OCI-LY7 (cell line): Measurements from ENCODE around the gene LILRB3. TPM values are rescaled to one million over a fixed set of nuclear protein-coding genes. Genes with fewer than 3 reads are reported as not detected.
A peak's percentile ranks its signal among the peaks of the same experiment; 100 is the strongest.
"Not testable (repeated sequence)": the region's sequence is repeated elsewhere in the genome, so short reads cannot be mapped to it uniquely, and the experiment has no call there.

Experiments
- BruUV-seq: library from RNA; stranded (reverse); fragments of 400-500 nt; replicated peaks from 2 replicates; lab custom pipeline; 2021; lab: Mats Ljungman, UMichigan
- CTCF ChIA-PET: fragments of 300-600 bp; sonication (Branson Sonifier 250); formaldehyde crosslinking; loops from one replicate; lab custom pipeline; 2022; ENCODE audit warnings: antibody characterized with exemption; ENCODE audit not compliant: unreplicated experiment; lab: Charles Lee
- POLR2A ChIA-PET: fragments of 300-600 bp; sonication (Branson Sonifier 250); formaldehyde crosslinking; loops from one replicate; lab custom pipeline; 2022; ENCODE audit warnings: antibody characterized with exemption; lab: Charles Lee
- DNase-seq: peaks from one replicate; pipeline ENCODE4 v3.0.0-alpha.2; 2015; ENCODE audit warnings: low spot score
- H2AFZ ChIP-seq: fragments of 200-600 bp; sonication (generic), shearing (Covaris generic); 2 replicates; pipeline ENCODE4 v1.6.1; 2014; ENCODE audit warnings: mild to moderate bottlenecking, antibody characterized with exemption, low read length, moderate library complexity
- H3K27ac ChIP-seq: fragments of 200-600 bp; sonication (generic); 2 replicates; pipeline ENCODE4 v1.5.1; 2014; ENCODE audit warnings: mixed run types, low read depth, mild to moderate bottlenecking, moderate library complexity, low read length, inconsistent platforms; ENCODE audit not compliant: poor library complexity, severe bottlenecking
- H3K36me3 ChIP-seq: fragments of 200-600 bp; sonication (generic); 2 replicates; pipeline ENCODE4 v1.6.1; 2014; ENCODE audit warnings: mild to moderate bottlenecking, antibody characterized with exemption, low read length, moderate library complexity, mixed read lengths; ENCODE audit not compliant: insufficient read depth
- H3K4me1 ChIP-seq: fragments of 200-600 bp; sonication (generic); 2 replicates; pipeline ENCODE4 v1.5.1; 2014; ENCODE audit warnings: mild to moderate bottlenecking, low read length; ENCODE audit not compliant: insufficient read depth, poor library complexity, severe bottlenecking
- H3K4me2 ChIP-seq: fragments of 200-600 bp; sonication (generic); 2 replicates; pipeline ENCODE4 v1.6.1; 2014; ENCODE audit warnings: mild to moderate bottlenecking, low read length
- H3K4me3 ChIP-seq: fragments of 200-600 bp; sonication (generic); 2 replicates; pipeline ENCODE4 v1.5.1; 2014; ENCODE audit warnings: mild to moderate bottlenecking, low read depth, low read length; ENCODE audit not compliant: poor library complexity, severe bottlenecking
- H3K79me2 ChIP-seq: fragments of 200-600 bp; sonication (generic); 2 replicates; pipeline ENCODE4 v1.6.1; 2016; ENCODE audit warnings: low read depth, mild to moderate bottlenecking, low read length, moderate library complexity, mixed read lengths; ENCODE audit not compliant: insufficient read depth
- H3K9me2 ChIP-seq: fragments of 200-600 bp; sonication (generic); 2 replicates; pipeline ENCODE4 v1.6.1; 2016; ENCODE audit warnings: mild to moderate bottlenecking, low read length, mixed read lengths; ENCODE audit not compliant: insufficient read depth
- H3K9me3 ChIP-seq: fragments of 200-600 bp; sonication (generic); 2 replicates; pipeline ENCODE4 v1.6.1; 2014; ENCODE audit warnings: mild to moderate bottlenecking, mixed run types, low read length, mixed read lengths
- H4K20me1 ChIP-seq: fragments of 200-600 bp; sonication (generic); 2 replicates; pipeline ENCODE4 v1.6.1; 2014; ENCODE audit warnings: mild to moderate bottlenecking, antibody characterized with exemption, low read length, moderate library complexity, mixed read lengths; ENCODE audit not compliant: insufficient read depth
- CTCF ChIP-seq: fragments of 200-600 bp; sonication (generic); conservative IDR thresholded peaks from 2 replicates; pipeline ENCODE4 v1.5.1; 2014; ENCODE audit warnings: mild to moderate bottlenecking, antibody characterized with exemption, low read length, moderate library complexity, mixed read lengths
- EZH2phosphoT487 ChIP-seq: fragments of 200-600 bp; sonication (generic); IDR thresholded peaks from 2 replicates; pipeline ENCODE4 v1.6.1; 2018; ENCODE audit warnings: low read depth, borderline replicate concordance, mild to moderate bottlenecking, mixed run types, antibody characterized with exemption, low read length, moderate library complexity, mixed read lengths
- intact Hi-C: fragments of 100-400 bp; cut with micrococcal nuclease; formaldehyde crosslinking; loops from one replicate; pipeline ENCODE4 v1.10.0; 2022; ENCODE audit not compliant: unreplicated experiment
- total RNA-seq, 2 experiments: library from RNA; depleted of rRNA in 1 of 2; stranded (reverse); fragments of >200 nt in 1 of 2; shearing (Covaris generic) in 1 of 2; gene quantifications; 2 replicates each; pipeline ENCODE4 v1.2.3, GENCODE V29; 2014 to 2022

Gene LILRB3
- total RNA-seq, 2 experiments from 2014 or later = not detected

DNA sequence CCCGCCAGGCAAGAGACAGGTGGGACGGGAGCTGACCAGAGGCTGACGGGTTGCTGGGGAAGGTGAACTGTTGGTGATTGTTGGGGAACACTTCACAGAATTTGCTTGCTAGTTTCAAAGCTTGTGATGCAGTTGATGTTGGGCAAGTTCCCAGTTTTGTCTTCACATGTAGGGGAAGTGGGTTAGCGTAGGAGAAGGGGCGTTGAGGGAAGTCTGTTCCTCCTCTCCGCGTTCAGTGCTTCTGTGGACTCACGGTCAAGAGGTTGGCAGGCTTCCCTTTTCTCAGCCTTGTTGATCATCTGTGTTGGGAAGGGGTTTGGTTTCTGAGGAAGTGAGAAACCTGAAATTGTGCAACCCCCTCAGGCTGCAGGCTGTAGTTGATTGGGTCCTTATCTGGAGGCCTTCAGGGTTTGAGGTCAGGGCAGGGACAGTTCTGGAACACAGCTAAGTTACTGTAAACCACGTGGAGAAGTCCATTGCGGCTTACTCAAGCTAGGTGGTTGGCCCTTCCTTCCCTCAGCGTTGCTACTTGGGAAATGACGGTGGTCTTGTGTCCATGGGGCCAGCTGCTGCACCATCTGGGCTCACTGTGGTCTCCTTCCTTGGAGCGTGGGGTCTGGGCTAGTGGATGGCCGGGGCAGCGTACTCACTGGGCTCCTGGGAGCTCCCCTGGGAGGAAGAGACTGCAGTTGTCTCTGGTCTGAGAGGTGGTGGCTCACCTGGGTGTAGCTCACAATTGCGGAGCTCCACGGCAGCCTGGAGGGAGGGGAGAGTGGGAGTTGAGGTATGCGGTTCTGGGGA lies 14.6 kb downstream of the LILRB3 start:
- CTCF ChIA-PET = no interaction called here
- Histone ChIP-seq H3K4me1 (peaks cover 47% of the 10 kb centered on the region), H3K27ac (peak overlapping the region; percentile 19), H3K9me3 (no peaks in the 10 kb centered on the region), H3K9me2 (no peaks in the 10 kb centered on the region), H3K4me3 (no peak overlapping the region), H3K36me3 (peaks cover 88% of the 10 kb centered on the region), H3K79me2 (peaks cover 35% of the 10 kb centered on the region), H4K20me1 (peaks cover 38% of the 10 kb centered on the region), H3K4me2 (peak overlapping the region; percentile 1; the same call in 1 of the 2 replicates), H2AFZ (no peak overlapping the region)
- intact Hi-C loops = no loop called here
- no peak for DNase-seq
- no peak for TF ChIP-seq EZH2phosphoT487
- no peak for TF ChIP-seq CTCF
- BruUV-seq = no TSS peak
- POLR2A ChIA-PET = interaction anchor here (1.4 kb wide), 1 partner anchor 9 kb away, joined by 3 read pairs; no protein-coding TSS in a partner anchor

GRCh38 chr19:54207676-54207982 lies 15.2 kb downstream of the LILRB3 start:
- Histone ChIP-seq H4K20me1 (peaks cover 44% of the 10 kb centered on the region), H3K9me2 (no peaks in the 10 kb centered on the region), H3K4me3 (no peak overlapping the region), H3K27ac (peak overlapping the region; percentile 19), H3K4me1 (peaks cover 53% of the 10 kb centered on the region), H3K79me2 (peaks cover 40% of the 10 kb centered on the region), H2AFZ (no peak overlapping the region), H3K4me2 (peak overlapping the region; percentile 1; the same call in 1 of the 2 replicates), H3K9me3 (no peaks in the 10 kb centered on the region), H3K36me3 (peaks cover 88% of the 10 kb centered on the region)
- TF ChIP-seq EZH2phosphoT487 (no peak), CTCF (no peak)
- ChIA-PET POLR2A (interaction anchor here (1.4 kb wide), 1 partner anchor 9 kb away, joined by 3 read pairs; no protein-coding TSS in a partner anchor), CTCF (no interaction called here)
- no peak for DNase-seq
- intact Hi-C loops = no loop called here
- BruUV-seq = no TSS peak

DNA sequence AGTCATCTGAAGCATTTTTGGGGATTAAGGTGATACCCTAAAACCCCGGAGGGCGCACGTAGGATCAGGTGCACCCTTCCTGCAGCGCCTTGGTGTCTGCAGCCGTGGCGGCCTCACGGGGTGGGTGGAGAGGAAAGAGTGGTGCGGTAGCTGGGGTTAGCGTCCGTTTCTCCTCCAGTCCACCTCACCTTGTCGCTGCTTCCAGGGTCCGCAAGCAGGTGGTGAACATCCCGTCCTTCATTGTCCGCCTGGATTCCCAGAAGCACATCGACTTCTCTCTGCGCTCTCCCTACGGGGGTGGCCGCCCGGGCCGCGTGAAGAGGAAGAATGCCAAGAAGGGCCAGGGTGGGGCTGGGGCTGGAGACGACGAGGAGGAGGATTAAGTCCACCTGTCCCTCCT lies 15.6 kb downstream of the LILRB3 start:
- H3K9me2 ChIP-seq, H3K9me3 ChIP-seq, H2AFZ ChIP-seq, DNase-seq, CTCF ChIA-PET, H3K27ac ChIP-seq, intact Hi-C loops, H3K4me3 ChIP-seq, BruUV-seq, POLR2A ChIA-PET, H3K4me2 ChIP-seq: not testable (repeated sequence)
- H4K20me1 ChIP-seq = peaks cover 48% of the 10 kb centered on the region
- H3K79me2 ChIP-seq = peaks cover 45% of the 10 kb centered on the region
- peaks cover 89% of the 10 kb centered on the region for H3K36me3 ChIP-seq
- peaks cover 57% of the 10 kb centered on the region for H3K4me1 ChIP-seq
